ENCODE measurements around the gene LDHD.

- TF ChIP-seq YY1 (IDR thresholded peaks at IDR 0.05; ENCODE audit: insufficient read depth, insufficient read length) (no peak), ZNF274 (IDR thresholded peaks at IDR 0.05; ENCODE audit: low read depth, low read length) (no peak)
These were observed 16.6 kb downstream of the LDHD start for GRCh38 chr16:75099738-75100602.

Data from NT2/D1 (cell line).